ENCODE measurements around the gene LCTL.
A peak's percentile ranks its signal among the peaks of the same experiment; 100 is the strongest.

Gene LCTL

DNA sequence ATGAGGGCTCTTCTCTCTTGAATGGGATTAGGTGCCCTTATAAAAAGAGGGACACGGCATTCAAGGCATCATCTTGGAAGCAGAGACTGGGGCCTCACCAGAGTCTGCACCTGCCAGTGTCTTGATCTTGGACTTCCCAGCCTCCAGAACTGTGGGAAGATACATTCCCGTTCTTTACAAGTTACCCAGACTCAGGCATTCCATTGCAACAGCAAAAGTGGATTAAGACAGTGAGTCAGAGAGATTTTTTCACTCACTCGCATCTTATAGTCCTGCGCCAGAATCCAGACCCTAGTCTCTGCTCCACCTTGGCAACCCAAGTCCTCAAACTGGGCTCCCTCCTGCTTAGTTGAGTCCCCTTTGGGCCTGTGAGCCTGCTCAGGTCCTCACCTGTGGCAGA, 2.7 kb downstream of the LCTL start:
- Mint-ChIP-seq H3K36me3 (no peaks in the 10 kb centered on the region), H3K4me1 (peaks cover 10% of the 10 kb centered on the region), H3K4me3 (no peak overlapping the region), H3K27ac (no peak overlapping the region), H3K27me3 (peaks cover 12% of the 10 kb centered on the region), H3K9me3 (no peaks in the 10 kb centered on the region)
- no peak for ATAC-seq

- Mint-ChIP-seq H3K4me1 (no peaks in the 10 kb centered on the region), H3K27ac (no peak overlapping the region)
- no peak for ATAC-seq
Observed at GRCh38 chr15:66560856-66561525, 4.8 kb downstream of the LCTL start.

GRCh38 chr15:66558271-66558670, 7.5 kb downstream of the LCTL start:
- Mint-ChIP-seq H3K27me3 (no peaks in the 10 kb centered on the region), H3K36me3 (peaks cover 9% of the 10 kb centered on the region), H3K4me1 (no peaks in the 10 kb centered on the region), H3K27ac (no peak overlapping the region), H3K9me3 (peaks cover 7% of the 10 kb centered on the region), H3K4me3 (no peak overlapping the region)
- ATAC-seq, result no peak

More at GRCh38 chr15:66560856-66561525, 4.8 kb downstream of the LCTL start:
- no peaks in the 10 kb centered on the region for H3K36me3 Mint-ChIP-seq
- no peaks in the 10 kb centered on the region for H3K9me3 Mint-ChIP-seq
- H3K27me3 Mint-ChIP-seq, result no peaks in the 10 kb centered on the region
- no peak overlapping the region for H3K4me3 Mint-ChIP-seq

DNA sequence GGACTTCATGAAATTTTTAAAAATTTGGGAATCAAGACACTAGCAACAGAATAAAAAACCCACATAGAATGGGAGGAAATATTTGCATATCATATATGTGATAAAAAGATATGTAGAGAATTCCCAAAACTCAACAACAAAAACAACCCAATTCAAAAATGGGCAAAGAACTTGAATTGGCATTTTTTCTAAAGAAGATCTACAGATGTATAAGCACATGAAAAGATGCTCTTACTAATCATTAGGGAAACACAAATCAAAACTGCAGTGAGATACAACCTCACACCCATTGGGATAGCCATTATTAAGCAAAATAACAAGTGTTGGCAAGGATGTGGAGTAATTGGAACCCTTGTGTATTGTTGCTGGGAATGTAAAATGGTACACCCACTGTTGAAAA, 10.1 kb downstream of the LCTL start:
- H3K36me3 Mint-ChIP-seq, result peaks cover 9% of the 10 kb centered on the region
- H3K27me3 Mint-ChIP-seq, result no peaks in the 10 kb centered on the region
- no peak overlapping the region for H3K27ac Mint-ChIP-seq
- no peaks in the 10 kb centered on the region for H3K4me1 Mint-ChIP-seq
- no peak for ATAC-seq
- H3K9me3 Mint-ChIP-seq, result peaks cover 7% of the 10 kb centered on the region
- H3K4me3 Mint-ChIP-seq, result no peak overlapping the region

GRCh38 chr15:66545255-66545654, 20.5 kb downstream of the LCTL start:
- Mint-ChIP-seq H3K4me3 (no peak overlapping the region), H3K27me3 (no peaks in the 10 kb centered on the region), H3K9me3 (no peaks in the 10 kb centered on the region), H3K4me1 (no peaks in the 10 kb centered on the region), H3K36me3 (peaks cover 43% of the 10 kb centered on the region), H3K27ac (no peak overlapping the region)
- ATAC-seq, result no peak

GRCh38 chr15:66542896-66543295, 22.9 kb downstream of the LCTL start:
- Mint-ChIP-seq H3K9me3 (no peaks in the 10 kb centered on the region), H3K27me3 (no peaks in the 10 kb centered on the region), H3K4me3 (no peak overlapping the region), H3K36me3 (peaks cover 49% of the 10 kb centered on the region), H3K27ac (no peak overlapping the region), H3K4me1 (no peaks in the 10 kb centered on the region)
- no peak for ATAC-seq

- Mint-ChIP-seq H3K27me3 (no peaks in the 10 kb centered on the region), H3K4me3 (no peak overlapping the region), H3K27ac (no peak overlapping the region), H3K9me3 (no peaks in the 10 kb centered on the region), H3K4me1 (no peaks in the 10 kb centered on the region), H3K36me3 (peaks cover 41% of the 10 kb centered on the region)
- no peak for ATAC-seq
Observed at GRCh38 chr15:66535056-66535455, 30.7 kb downstream of the LCTL start.

- peak overlapping the region; percentile 1 for H3K27ac Mint-ChIP-seq
- peaks cover 56% of the 10 kb centered on the region for H3K36me3 Mint-ChIP-seq
- H3K27me3 Mint-ChIP-seq, result no peaks in the 10 kb centered on the region
- ATAC-seq, result no peak
- no peak overlapping the region for H3K4me3 Mint-ChIP-seq
- H3K4me1 Mint-ChIP-seq, result peaks cover 12% of the 10 kb centered on the region
- H3K9me3 Mint-ChIP-seq, result no peaks in the 10 kb centered on the region
Observed at GRCh38 chr15:66524838-66525237, 41.0 kb downstream of the LCTL start.

DNA sequence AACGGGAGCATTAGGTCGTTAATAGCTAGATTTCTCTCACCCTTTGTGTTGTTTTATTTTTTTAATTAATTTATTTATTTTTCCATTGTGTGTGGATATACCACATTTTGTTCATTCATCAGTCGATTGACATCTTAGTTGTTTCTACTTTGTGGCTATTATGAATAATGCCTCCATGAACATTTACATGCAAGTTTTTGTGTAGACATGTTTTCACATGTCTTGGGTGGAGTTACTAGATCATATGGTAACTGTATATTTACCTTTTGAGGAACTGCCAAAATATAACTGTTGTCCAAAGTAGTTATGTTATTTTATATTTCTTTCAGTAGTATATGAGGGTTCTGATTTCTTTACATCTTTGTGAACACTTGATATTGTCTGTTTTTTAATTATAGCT, 41.9 kb downstream of the LCTL start:
- Mint-ChIP-seq H3K9me3 (no peaks in the 10 kb centered on the region), H3K27ac (no peak overlapping the region), H3K4me3 (no peak overlapping the region), H3K36me3 (peaks cover 51% of the 10 kb centered on the region), H3K4me1 (peaks cover 12% of the 10 kb centered on the region), H3K27me3 (no peaks in the 10 kb centered on the region)
- ATAC-seq, result no peak

DNA sequence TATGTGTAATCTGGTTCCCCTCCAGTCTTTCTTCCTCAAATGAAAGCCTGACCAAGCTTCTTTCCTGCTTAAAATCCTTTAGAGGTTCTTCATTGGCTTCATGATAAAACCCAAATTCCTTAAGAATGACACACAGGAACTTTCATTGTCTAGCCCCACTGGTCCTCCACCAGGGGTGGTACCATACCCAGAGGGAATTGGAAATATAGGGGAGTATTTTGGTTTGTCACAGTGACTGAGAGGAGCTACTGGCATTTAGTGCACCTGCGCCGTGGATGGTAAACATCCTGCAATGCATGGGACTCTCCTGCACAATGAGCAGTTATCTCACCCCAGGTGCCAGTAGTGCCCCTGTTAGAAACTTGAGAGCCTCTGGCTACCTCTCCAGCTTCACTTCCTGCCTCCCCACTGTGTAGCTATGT, 49.9 kb downstream of the LCTL start:
- no peaks in the 10 kb centered on the region for H3K4me1 Mint-ChIP-seq
- H3K27me3 Mint-ChIP-seq, result no peaks in the 10 kb centered on the region
- H3K27ac Mint-ChIP-seq, result no peak overlapping the region
- no peaks in the 10 kb centered on the region for H3K9me3 Mint-ChIP-seq
- H3K4me3 Mint-ChIP-seq, result no peak overlapping the region
- no peak for ATAC-seq
- peaks cover 41% of the 10 kb centered on the region for H3K36me3 Mint-ChIP-seq

DNA sequence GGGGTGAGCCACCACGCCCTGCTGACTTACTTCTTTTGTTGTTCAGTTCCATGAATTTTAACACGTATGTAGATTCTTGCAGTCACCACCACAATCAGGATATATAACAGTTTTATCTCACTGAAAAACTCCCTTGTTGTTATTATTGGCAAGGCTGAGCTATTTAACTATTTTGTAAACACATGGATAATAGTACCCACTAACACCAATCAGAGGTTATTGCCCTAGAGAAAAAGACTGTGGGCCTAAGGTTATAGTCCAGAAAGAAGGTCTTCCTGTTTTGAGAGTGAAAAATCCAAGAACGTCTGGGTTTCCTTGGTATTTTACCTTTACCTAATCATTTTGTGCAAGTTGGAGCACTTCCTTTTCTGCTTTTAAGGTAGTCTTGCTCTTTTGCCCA, 51.2 kb downstream of the LCTL start:
- Mint-ChIP-seq H3K36me3 (peaks cover 39% of the 10 kb centered on the region), H3K9me3 (no peaks in the 10 kb centered on the region), H3K27me3 (no peaks in the 10 kb centered on the region), H3K4me1 (no peaks in the 10 kb centered on the region), H3K4me3 (no peak overlapping the region), H3K27ac (no peak overlapping the region)
- no peak for ATAC-seq

- Mint-ChIP-seq H3K4me3 (no peak overlapping the region), H3K9me3 (no peaks in the 10 kb centered on the region), H3K4me1 (peaks cover 21% of the 10 kb centered on the region), H3K27ac (no peak overlapping the region), H3K27me3 (no peaks in the 10 kb centered on the region), H3K36me3 (peaks cover 18% of the 10 kb centered on the region)
- ATAC-seq, result no peak
Observed at GRCh38 chr15:66508293-66508883, 57.4 kb downstream of the LCTL start.

DNA sequence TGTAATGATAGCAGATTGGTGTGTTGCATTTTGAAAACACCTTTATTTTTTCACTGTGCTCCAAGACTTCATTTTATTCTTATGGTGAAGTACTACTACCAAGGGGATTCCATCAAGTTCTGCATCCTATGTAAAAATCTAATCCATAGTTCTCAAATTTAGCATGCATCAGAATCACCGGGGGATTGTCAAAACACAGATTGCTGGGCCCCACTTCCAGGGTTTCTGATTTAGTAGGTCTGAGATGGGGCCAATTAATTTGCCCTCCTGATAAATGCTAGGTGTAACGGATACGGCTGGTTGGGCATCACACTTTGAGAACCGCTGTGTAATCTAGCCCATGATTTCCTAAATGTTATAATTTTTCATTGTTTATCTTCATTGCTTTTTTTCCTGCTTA, 60.0 kb downstream of the LCTL start:
- Mint-ChIP-seq H3K36me3 (peaks cover 33% of the 10 kb centered on the region), H3K27me3 (no peaks in the 10 kb centered on the region), H3K9me3 (no peaks in the 10 kb centered on the region), H3K27ac (peak overlapping the region; percentile 97), H3K4me3 (peak overlapping the region; percentile 100), H3K4me1 (peaks cover 33% of the 10 kb centered on the region)
- ATAC-seq, result no peak

- ATAC-seq, result peak; percentile 32
- H3K36me3 Mint-ChIP-seq, result peaks cover 36% of the 10 kb centered on the region
- H3K4me3 Mint-ChIP-seq, result peak overlapping the region; percentile 100
- peak overlapping the region; percentile 97 for H3K27ac Mint-ChIP-seq
- H3K27me3 Mint-ChIP-seq, result no peaks in the 10 kb centered on the region
- no peaks in the 10 kb centered on the region for H3K9me3 Mint-ChIP-seq
- H3K4me1 Mint-ChIP-seq, result peaks cover 36% of the 10 kb centered on the region
Observed at GRCh38 chr15:66505430-66505811, 60.4 kb downstream of the LCTL start.

DNA sequence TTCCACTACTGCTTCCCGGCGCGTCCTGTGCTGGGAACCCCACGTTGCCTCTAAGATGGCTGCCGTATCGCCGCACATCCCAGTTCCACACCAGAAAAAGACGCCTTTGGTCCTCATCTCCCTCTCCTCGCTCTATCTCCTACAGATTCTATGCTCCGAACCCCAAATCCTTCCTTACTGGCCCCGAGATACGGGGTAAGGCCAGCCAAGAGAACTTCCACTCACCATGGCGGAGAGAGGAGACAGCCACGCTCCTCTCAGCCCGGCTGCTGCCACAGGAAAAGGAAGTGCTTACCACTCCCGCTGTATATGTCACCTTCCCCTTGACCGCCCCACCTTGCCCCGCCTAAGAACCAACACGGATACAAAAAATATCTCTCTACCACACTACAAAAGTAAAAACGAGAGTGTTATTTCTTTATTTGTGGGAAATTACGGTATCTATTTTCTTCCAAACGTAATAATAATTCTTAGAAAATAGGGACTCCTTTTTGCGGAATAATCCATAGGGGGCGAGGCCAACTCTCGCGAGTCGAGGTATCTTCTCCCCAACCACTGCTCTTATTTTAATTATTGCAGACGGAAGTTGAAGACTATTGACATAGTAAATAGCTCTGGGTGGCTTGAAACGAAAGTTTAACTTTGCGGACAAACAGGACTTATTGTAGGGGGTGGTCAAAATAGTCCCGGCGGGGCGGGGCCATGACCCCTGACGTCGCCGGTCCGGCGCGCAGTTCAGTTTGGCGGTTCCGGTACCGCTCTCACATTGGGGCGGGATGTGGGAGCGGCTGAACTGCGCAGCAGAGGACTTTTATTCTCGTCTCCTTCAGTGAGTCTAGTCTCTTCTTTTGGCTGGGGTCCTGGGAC, 61.0 kb downstream of the LCTL start, which contains the start of the genes RPL4 and ZWILCH:
TSS of gene RPL4 (minus strand) at position 293 of the 867 bp plus-strand sequence. CDS start at position 228, 65 bp downstream.
TSS of gene ZWILCH (plus strand) at position 764 of the 867 bp plus-strand sequence. CDS start at position 777, 13 bp downstream.
- Mint-ChIP-seq H3K27ac (peak within 1 kb of the TSS; percentile 97), H3K36me3 (peaks cover 42% of the 10 kb centered on the region)

More for the DNA sequence above, 61.0 kb downstream of the LCTL start, which contains the start of the genes RPL4 and ZWILCH:
- H3K4me3 Mint-ChIP-seq, result peak within 1 kb of the TSS; percentile 100
- H3K4me1 Mint-ChIP-seq, result peaks cover 42% of the 10 kb centered on the region
- ATAC-seq, result peak; percentile 96
- no peaks in the 10 kb centered on the region for H3K9me3 Mint-ChIP-seq
- no peaks in the 10 kb centered on the region for H3K27me3 Mint-ChIP-seq
